AG04450 (cell line): Measurements from ENCODE around the gene NRBP1. TPM values are rescaled to one million over a fixed set of nuclear protein-coding genes. Genes with fewer than 3 reads are reported as not detected.

Experiments used
- CTCF ChIA-PET: fragments of 300-600, 350-600 bp; formaldehyde crosslinking; extraction: SDS; loops from one replicate; lab custom pipeline; 2022; ENCODE audit warnings: antibody characterized with exemption, inconsistent platforms; lab: Charles Lee
- POLR2A ChIA-PET: fragments of 350-600 bp; formaldehyde crosslinking; extraction: SDS; loops from one replicate; lab custom pipeline; 2021; ENCODE audit warnings: antibody characterized with exemption, inconsistent platforms; lab: Yijun Ruan, JAX
- DNase-seq: peaks from one replicate; pipeline ENCODE4 v3.0.0-alpha.2; 2011; ENCODE audit warnings: low read depth, low spot score
- H3K27ac ChIP-seq: one replicate; pipeline ENCODE4 v1.5.1; 2012; ENCODE audit warnings: low read depth, low read length, control low read depth
- H3K27me3 ChIP-seq: one replicate; pipeline ENCODE4 v1.6.0; 2012; ENCODE audit warnings: low read length; ENCODE audit not compliant: control insufficient read depth, insufficient read depth
- H3K4me3 ChIP-seq: 2 replicates; pipeline ENCODE4 v1.5.1; 2011; ENCODE audit warnings: mild to moderate bottlenecking, low read depth, low read length, control low read depth
- H3K9me3 ChIP-seq: 2 replicates; pipeline ENCODE4 v1.5.1; 2012; ENCODE audit warnings: low read length; ENCODE audit not compliant: control insufficient read depth, insufficient read depth
- polyA plus RNA-seq: library from polyadenylated mRNA; depleted of rRNA; stranded (reverse); fragments of >200 nt; gene quantifications from 2 replicates; pipeline ENCODE4 v1.2.3, GENCODE V29; 2011
- TF ChIP-seq, protein P1 (sequence below): IDR thresholded peaks from 2 replicates; pipeline ENCODE4 v1.5.1; 2011; ENCODE audit warnings: low read depth, low read length, control low read depth, inconsistent platforms

NRBP1 gene
- polyA plus RNA-seq, 1 experiment, result 181 TPM

GRCh38 chr2:27398962-27399361 lies 29.5 kb upstream of the NRBP1 start:
- ChIA-PET POLR2A (no interaction called here), CTCF (no interaction called here)
- Histone ChIP-seq H3K27me3 (no peaks in the 10 kb centered on the region), H3K4me3 (no peak overlapping the region), H3K9me3 (no peaks in the 10 kb centered on the region; the same call in 1 of the 2 replicates), H3K27ac (no peak overlapping the region)
- DNase-seq, result no peak
- TF ChIP-seq, protein P1, sequence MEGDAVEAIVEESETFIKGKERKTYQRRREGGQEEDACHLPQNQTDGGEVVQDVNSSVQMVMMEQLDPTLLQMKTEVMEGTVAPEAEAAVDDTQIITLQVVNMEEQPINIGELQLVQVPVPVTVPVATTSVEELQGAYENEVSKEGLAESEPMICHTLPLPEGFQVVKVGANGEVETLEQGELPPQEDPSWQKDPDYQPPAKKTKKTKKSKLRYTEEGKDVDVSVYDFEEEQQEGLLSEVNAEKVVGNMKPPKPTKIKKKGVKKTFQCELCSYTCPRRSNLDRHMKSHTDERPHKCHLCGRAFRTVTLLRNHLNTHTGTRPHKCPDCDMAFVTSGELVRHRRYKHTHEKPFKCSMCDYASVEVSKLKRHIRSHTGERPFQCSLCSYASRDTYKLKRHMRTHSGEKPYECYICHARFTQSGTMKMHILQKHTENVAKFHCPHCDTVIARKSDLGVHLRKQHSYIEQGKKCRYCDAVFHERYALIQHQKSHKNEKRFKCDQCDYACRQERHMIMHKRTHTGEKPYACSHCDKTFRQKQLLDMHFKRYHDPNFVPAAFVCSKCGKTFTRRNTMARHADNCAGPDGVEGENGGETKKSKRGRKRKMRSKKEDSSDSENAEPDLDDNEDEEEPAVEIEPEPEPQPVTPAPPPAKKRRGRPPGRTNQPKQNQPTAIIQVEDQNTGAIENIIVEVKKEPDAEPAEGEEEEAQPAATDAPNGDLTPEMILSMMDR, result no peak

DNA sequence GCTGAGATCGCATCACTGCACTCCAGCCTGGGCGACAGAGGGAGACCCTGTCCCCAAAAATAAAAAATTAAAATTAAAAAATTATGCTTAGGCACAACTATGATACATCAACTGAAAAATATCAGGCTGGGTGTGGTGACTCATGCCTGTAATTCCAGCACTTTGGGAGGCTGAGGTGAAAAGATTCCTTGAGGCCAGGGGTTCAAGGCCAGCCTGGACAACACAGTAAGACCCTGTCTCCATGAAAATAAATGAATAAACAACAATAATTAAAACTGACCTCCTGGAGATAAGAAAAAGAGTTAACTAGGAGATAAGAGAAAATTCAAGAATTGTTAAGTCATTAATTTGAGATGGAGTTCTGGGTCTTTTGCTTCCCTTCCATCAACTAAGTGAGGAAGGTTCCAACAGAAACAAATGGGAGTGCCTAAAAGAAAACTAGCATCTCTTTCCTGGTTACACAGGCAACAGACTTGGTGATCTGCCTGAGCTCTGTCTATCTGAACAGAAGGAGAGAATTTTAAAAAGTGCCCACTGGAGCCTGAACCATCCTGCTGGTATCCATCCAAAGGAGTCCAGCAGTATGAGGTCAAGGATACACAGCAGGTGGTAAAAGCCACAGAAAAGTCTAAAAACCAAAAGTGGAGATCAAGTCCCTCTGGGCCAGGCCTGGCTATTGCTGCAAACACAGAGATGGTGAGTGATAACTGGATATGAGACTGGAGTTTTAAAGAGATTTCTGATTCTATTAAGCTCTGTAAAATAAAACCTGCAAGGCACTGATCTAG lies 27.9 kb upstream of the NRBP1 start:
- POLR2A ChIA-PET, result no interaction called here
- TF ChIP-seq, protein P1, result no peak
- H3K27me3 ChIP-seq, result no peaks in the 10 kb centered on the region
- H3K4me3 ChIP-seq, result no peak overlapping the region
- H3K9me3 ChIP-seq, result no peaks in the 10 kb centered on the region; the same call in 1 of the 2 replicates
- no peak overlapping the region for H3K27ac ChIP-seq
- DNase-seq, result no peak
- CTCF ChIA-PET, result interaction anchor here (0.8 to 1.3 kb wide), 4 partner anchors 9 to 283 kb away, joined by 3 to 7 read pairs (median 3); partner anchors contain the start of gene PPM1G

DNA sequence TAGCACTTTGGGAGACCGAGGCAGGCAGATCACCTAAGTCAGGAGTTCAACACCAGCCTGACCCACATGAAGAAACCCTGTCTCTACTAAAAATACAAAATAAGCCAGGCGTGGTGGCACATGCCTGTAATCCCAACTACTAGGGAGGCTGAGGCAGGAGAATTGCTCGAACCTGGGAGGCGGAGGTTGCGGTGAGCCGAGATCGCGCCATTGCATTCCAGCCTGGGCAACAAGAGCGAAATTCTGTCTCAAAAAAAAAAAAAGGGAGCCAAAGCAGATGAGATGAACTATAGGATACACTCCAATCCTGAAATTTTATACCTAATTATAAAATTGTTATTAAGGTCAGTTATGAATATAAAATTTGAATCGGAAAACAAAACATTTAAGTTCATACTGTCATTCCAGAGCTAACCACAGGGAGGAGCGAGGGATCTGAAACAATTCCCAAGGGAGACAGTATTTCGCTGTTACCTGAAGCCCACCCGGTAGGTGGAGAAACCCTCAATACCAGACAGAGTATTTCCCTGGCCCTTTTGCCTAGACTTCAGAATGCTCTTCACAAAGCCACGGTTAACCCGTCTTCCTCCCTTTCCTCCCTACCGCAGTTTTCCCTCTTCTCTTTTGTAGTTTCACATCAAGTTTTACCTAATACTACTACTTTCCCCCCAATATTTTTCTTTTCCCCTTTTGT lies 20.5 kb upstream of the NRBP1 start:
- no peak for DNase-seq
- Histone ChIP-seq H3K4me3 (peak overlapping the region; percentile 89), H3K27ac (no peak overlapping the region), H3K27me3 (peaks cover 3% of the 10 kb centered on the region), H3K9me3 (peaks cover 2% of the 10 kb centered on the region; the same call in 1 of the 2 replicates)
- TF ChIP-seq, protein P1, result peak; percentile 70
- CTCF ChIA-PET, result interaction anchor here (1.4 to 3.4 kb wide), 3 partner anchors 14 to 275 kb away, joined by 5 to 16 read pairs (median 12); no protein-coding TSS in a partner anchor
- POLR2A ChIA-PET, result interaction anchor here (0.7 to 3.1 kb wide), 2 partner anchors 21 to 41 kb away, joined by 3 to 43 read pairs; partner anchors contain the start of gene NRBP1

DNA sequence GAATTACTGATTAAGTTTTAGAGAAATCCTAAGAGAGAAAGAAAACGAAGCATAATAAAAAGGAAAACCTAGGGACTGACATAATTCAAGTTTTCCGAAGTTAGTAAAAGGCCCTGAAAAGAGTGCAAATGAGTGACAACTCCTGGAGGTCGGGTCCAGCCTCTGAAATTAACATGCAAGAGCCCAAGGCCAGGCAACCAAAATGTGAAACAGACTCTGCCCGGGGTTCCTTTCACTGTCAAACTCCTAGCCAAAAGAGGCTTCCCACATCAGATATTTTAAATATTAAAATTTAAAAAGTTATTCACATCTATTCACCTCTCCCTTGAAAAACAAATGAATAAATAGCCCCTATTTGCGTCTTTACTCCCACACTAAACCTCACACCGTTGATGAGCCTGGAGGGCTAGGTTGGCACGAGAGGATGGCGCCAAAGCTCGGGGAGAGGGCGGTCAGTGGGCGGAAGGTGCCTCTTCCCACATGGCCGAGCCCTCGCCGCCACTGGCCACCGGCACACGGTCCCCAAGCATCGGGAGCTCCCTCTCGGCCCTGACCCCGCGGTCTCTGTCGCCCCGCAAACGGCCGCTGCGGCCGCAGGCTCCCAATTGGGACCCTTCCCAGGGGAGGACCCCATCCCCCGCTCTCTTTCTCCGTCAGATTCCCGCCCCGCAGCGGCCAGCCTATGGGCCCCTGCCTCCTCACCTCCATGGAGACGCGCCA lies 19.7 kb upstream of the NRBP1 start:
- H3K27me3 ChIP-seq, result peaks cover 3% of the 10 kb centered on the region
- peak overlapping the region; percentile 89 for H3K4me3 ChIP-seq
- H3K27ac ChIP-seq, result peak overlapping the region; percentile 31
- ChIA-PET CTCF (interaction anchor here (1.4 to 3.4 kb wide), 4 partner anchors 8 to 274 kb away, joined by 3 to 16 read pairs (median 8); no protein-coding TSS in a partner anchor), POLR2A (interaction anchor here (0.7 to 3.1 kb wide), 5 partner anchors 17 to 220 kb away, joined by 3 to 43 read pairs (median 8); partner anchors contain the start of genes CCDC121, GPN1, NRBP1 and ZNF512)
- peaks cover 2% of the 10 kb centered on the region; the same call in 1 of the 2 replicates for H3K9me3 ChIP-seq
- no peak for DNase-seq
- TF ChIP-seq, protein P1, result no peak
